HepG2 (cell line): ENCODE measurements around the gene RNF208. TPM values are rescaled to one million over a fixed set of nuclear protein-coding genes. Genes with fewer than 3 reads are reported as not detected.

ENCODE experiments used
- BATF2 ChIP-seq: sonication (generic); formaldehyde crosslinking; IDR thresholded peaks from 2 replicates; pipeline ENCODE4 v1.8.0; 2022; ENCODE audit warnings: mild to moderate bottlenecking, missing genetic modification reagents, moderate library complexity
- CCAR2 ChIP-seq: fragments of 200-400 bp; formaldehyde crosslinking; optimal IDR thresholded peaks from 2 replicates; pipeline ENCODE3; 2018; ENCODE audit warnings: low read depth, mild to moderate bottlenecking, low read length, moderate library complexity
- JDP2 ChIP-seq: sonication (generic); formaldehyde crosslinking; IDR thresholded peaks from 2 replicates; pipeline ENCODE4 v1.8.1; 2022; ENCODE audit warnings: missing genetic modification reagents, borderline replicate concordance
- NFIB ChIP-seq: sonication (generic); formaldehyde crosslinking; IDR thresholded peaks from 2 replicates; pipeline ENCODE4 v1.9.0; 2021; ENCODE audit warnings: missing genetic modification reagents, mild to moderate bottlenecking, borderline replicate concordance
- PCBP1 ChIP-seq: fragments of 200-400 bp; formaldehyde crosslinking; IDR thresholded peaks from 2 replicates; pipeline ENCODE4 v1.6.1; 2017; ENCODE audit warnings: mild to moderate bottlenecking, low read depth, low read length, borderline replicate concordance
- PITX1 ChIP-seq: sonication (generic); formaldehyde crosslinking; IDR thresholded peaks from 2 replicates; pipeline ENCODE4 v1.5.1; 2020; ENCODE audit warnings: mild to moderate bottlenecking, missing genetic modification reagents
- RBFOX2 ChIP-seq: fragments of 200-400 bp; formaldehyde crosslinking; IDR thresholded peaks from 2 replicates; pipeline ENCODE4 v1.6.1; 2017; ENCODE audit warnings: low read depth, mild to moderate bottlenecking, low read length
- SATB2 ChIP-seq: sonication (generic); formaldehyde crosslinking; IDR thresholded peaks from 2 replicates; pipeline ENCODE4 v1.5.0; 2020; ENCODE audit warnings: missing genetic modification reagents
- SP2 ChIP-seq: sonication (generic); formaldehyde crosslinking; IDR thresholded peaks from 2 replicates; pipeline ENCODE4 v1.5.1; 2020; ENCODE audit warnings: mild to moderate bottlenecking, missing genetic modification reagents
- TSC22D2 ChIP-seq: sonication (generic); formaldehyde crosslinking; IDR thresholded peaks from 2 replicates; pipeline ENCODE4 v1.5.1; 2020; ENCODE audit warnings: missing genetic modification reagents, mild to moderate bottlenecking, borderline replicate concordance
- ZBTB20 ChIP-seq: sonication (generic); formaldehyde crosslinking; IDR thresholded peaks from 2 replicates; pipeline ENCODE4 v1.8.1; 2023; ENCODE audit warnings: missing genetic modification reagents, low read depth, mild to moderate bottlenecking, borderline replicate concordance
- ZNF775 ChIP-seq: sonication (generic); formaldehyde crosslinking; IDR thresholded peaks from 2 replicates; pipeline ENCODE4 v1.4.0; 2020; ENCODE audit warnings: missing genetic modification reagents, mild to moderate bottlenecking, moderate library complexity, borderline replicate concordance
- ZNF891 ChIP-seq: sonication (generic); formaldehyde crosslinking; IDR thresholded peaks from 2 replicates; pipeline ENCODE4 v1.5.0; 2020; ENCODE audit warnings: mild to moderate bottlenecking, missing genetic modification reagents
- polyA plus RNA-seq, 8 experiments: library from polyadenylated mRNA; depleted of rRNA in 3 of 8; stranded (reverse) in 7 of 8; unstranded in 1 of 8; fragments of >200 nt; fragmentation: Illumina TruSeq in 4 of 8; extraction: Trizol in 4 of 8; gene quantifications; 2 replicates each; pipeline versions ENCODE4 v1.2.1 to v1.2.3, GENCODE V29; 2011 to 2016; ENCODE audit warnings: low read depth in 4 of 8, missing spikeins in 1 of 8, mixed read lengths in 1 of 8; ENCODE audit not compliant: insufficient read depth in 1 of 8
- total RNA-seq, 5 experiments: library from RNA; depleted of rRNA; stranded (reverse); fragments of >200 nt; fragmentation: Illumina TruSeq; extraction: Trizol; gene quantifications; 2 replicates each; pipeline ENCODE4 v1.2.3, GENCODE V29; 2016; ENCODE audit warnings: low read depth in 1 of 5
- TF ChIP-seq, protein P1 (sequence below), 2 experiments: sonication (generic) in 1 of 2; formaldehyde crosslinking in 1 of 2; IDR thresholded peaks; 2 replicates each; pipeline versions ENCODE4 v1.4.0 to v1.6.1; 2018 to 2020; ENCODE audit warnings: missing genetic modification reagents in 2 of 2, borderline replicate concordance in 1 of 2, low read depth in 1 of 2, mild to moderate bottlenecking in 1 of 2, missing biosample characterization in 1 of 2
- TF ChIP-seq, protein P2 (sequence below): IDR thresholded peaks from 2 replicates; pipeline ENCODE4 v1.6.1; 2012; ENCODE audit warnings: inconsistent platforms
- TF ChIP-seq, protein P3 (sequence below), 2 experiments: fragments of 450-650 bp in 1 of 2; sonication (generic) in 1 of 2; formaldehyde crosslinking; IDR thresholded peaks; 2 replicates each; pipeline versions ENCODE4 v1.5.0 to v1.8.0; 2020 to 2022; ENCODE audit warnings: mild to moderate bottlenecking in 1 of 2, missing genetic modification reagents in 1 of 2
- TF ChIP-seq, protein P4 (sequence below): sonication (generic); formaldehyde crosslinking; conservative IDR thresholded peaks from 2 replicates; pipeline ENCODE4 v1.4.0; 2020; ENCODE audit warnings: missing genetic modification reagents

RNF208 gene
- total and polyA plus RNA-seq, 2 of the 13 experiments (the other 11 are each of a cell fraction or from before 2014, with no cell fraction given), result 1.6 to 2.1 TPM

GRCh38 chr9:137254624-137255447 is 32.8 kb upstream of the RNF208 start, which contains the start of gene NELFB (continued):
- TF ChIP-seq, protein P1, sequence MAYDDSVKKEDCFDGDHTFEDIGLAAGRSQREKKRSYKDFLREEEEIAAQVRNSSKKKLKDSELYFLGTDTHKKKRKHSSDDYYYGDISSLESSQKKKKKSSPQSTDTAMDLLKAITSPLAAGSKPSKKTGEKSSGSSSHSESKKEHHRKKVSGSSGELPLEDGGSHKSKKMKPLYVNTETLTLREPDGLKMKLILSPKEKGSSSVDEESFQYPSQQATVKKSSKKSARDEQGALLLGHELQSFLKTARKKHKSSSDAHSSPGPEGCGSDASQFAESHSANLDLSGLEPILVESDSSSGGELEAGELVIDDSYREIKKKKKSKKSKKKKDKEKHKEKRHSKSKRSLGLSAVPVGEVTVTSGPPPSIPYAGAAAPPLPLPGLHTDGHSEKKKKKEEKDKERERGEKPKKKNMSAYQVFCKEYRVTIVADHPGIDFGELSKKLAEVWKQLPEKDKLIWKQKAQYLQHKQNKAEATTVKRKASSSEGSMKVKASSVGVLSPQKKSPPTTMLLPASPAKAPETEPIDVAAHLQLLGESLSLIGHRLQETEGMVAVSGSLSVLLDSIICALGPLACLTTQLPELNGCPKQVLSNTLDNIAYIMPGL (CRISPR knock-in tag; IDR thresholded peaks at IDR 0.05; ENCODE audit: borderline replicate concordance in 1 of 2, low read depth in 1 of 2), result peak; percentile 17 to 34; a peak in 2 of 4 replicates
- TF ChIP-seq ZNF891 (CRISPR knock-in tag), result 0 out of 2 replicates have a peak, but pooled peaks have one; percentile 65
- no peak for TF ChIP-seq CCAR2
- peak; percentile 64; the same call in 1 of the 2 replicates for TF ChIP-seq ZBTB20 (CRISPR knock-in tag)
- TF ChIP-seq NFIB (CRISPR knock-in tag), result no peak
- peak; percentile 63; the same call in 1 of the 2 replicates for TF ChIP-seq JDP2 (CRISPR knock-in tag)
- TF ChIP-seq PITX1 (CRISPR knock-in tag), result 0 out of 2 replicates have a peak, but pooled peaks have one; percentile 42
- peak; percentile 85 for TF ChIP-seq RBFOX2
- TF ChIP-seq TSC22D2 (CRISPR knock-in tag), result no peak
- TF ChIP-seq SP2, result peak; percentile 52
- TF ChIP-seq SATB2 (CRISPR knock-in tag), result 0 out of 2 replicates have a peak, but pooled peaks have one; percentile 54
- TF ChIP-seq, protein P2, sequence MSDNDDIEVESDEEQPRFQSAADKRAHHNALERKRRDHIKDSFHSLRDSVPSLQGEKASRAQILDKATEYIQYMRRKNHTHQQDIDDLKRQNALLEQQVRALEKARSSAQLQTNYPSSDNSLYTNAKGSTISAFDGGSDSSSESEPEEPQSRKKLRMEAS, result peak; percentile 70; the same call in 1 of the 2 replicates
- TF ChIP-seq ZNF775 (CRISPR knock-in tag), result no peak
- TF ChIP-seq, protein P3, sequence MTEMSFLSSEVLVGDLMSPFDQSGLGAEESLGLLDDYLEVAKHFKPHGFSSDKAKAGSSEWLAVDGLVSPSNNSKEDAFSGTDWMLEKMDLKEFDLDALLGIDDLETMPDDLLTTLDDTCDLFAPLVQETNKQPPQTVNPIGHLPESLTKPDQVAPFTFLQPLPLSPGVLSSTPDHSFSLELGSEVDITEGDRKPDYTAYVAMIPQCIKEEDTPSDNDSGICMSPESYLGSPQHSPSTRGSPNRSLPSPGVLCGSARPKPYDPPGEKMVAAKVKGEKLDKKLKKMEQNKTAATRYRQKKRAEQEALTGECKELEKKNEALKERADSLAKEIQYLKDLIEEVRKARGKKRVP (CRISPR knock-in tag; IDR thresholded peaks at IDR 0.05), result peak in 1 of 2 experiments; percentile 60; a peak in 1 of 4 replicates
- TF ChIP-seq PCBP1, result no peak
- TF ChIP-seq BATF2 (CRISPR knock-in tag), result 0 out of 2 replicates have a peak, but pooled peaks have one; percentile 45
- TF ChIP-seq, protein P4, sequence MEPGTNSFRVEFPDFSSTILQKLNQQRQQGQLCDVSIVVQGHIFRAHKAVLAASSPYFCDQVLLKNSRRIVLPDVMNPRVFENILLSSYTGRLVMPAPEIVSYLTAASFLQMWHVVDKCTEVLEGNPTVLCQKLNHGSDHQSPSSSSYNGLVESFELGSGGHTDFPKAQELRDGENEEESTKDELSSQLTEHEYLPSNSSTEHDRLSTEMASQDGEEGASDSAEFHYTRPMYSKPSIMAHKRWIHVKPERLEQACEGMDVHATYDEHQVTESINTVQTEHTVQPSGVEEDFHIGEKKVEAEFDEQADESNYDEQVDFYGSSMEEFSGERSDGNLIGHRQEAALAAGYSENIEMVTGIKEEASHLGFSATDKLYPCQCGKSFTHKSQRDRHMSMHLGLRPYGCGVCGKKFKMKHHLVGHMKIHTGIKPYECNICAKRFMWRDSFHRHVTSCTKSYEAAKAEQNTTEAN (CRISPR knock-in tag), result 0 out of 2 replicates have a peak, but pooled peaks have one; percentile 36
